ENCODE measurements around the gene CAMK1D.
"Not testable (repeated sequence)": the region's sequence is repeated elsewhere in the genome, so short reads cannot be mapped to it uniquely, and the experiment has no call there.

Gene CAMK1D

GRCh38 chr10:12490963-12491362 is 141.6 kb downstream of the CAMK1D start:
- DNase-seq (ENCODE audit: low read depth in 2 of 2, low spot score in 1 of 2): no peak

GRCh38 chr10:12491491-12491890 is 142.1 kb downstream of the CAMK1D start:
- DNase-seq (ENCODE audit: low read depth in 2 of 2, low spot score in 1 of 2): no peak

- no peak for DNase-seq (ENCODE audit: low read depth in 2 of 2, low spot score in 1 of 2)
These were observed 142.7 kb downstream of the CAMK1D start for GRCh38 chr10:12492016-12492415.

GRCh38 chr10:12497046-12497445 is 147.7 kb downstream of the CAMK1D start:
- not testable (repeated sequence) for DNase-seq (ENCODE audit: low read depth in 2 of 2, low spot score in 1 of 2)

- no peak for DNase-seq (ENCODE audit: low read depth in 2 of 2, low spot score in 1 of 2)
These were observed 150.0 kb downstream of the CAMK1D start for GRCh38 chr10:12499076-12499986.

- no peak for DNase-seq (ENCODE audit: low read depth in 2 of 2, low spot score in 1 of 2)
These were observed 151.3 kb downstream of the CAMK1D start for GRCh38 chr10:12500381-12501303.

GRCh38 chr10:12501324-12501723 is 152.0 kb downstream of the CAMK1D start:
- DNase-seq (ENCODE audit: low read depth in 2 of 2, low spot score in 1 of 2): no peak

GRCh38 chr10:12501841-12502525 is 152.6 kb downstream of the CAMK1D start:
- DNase-seq (ENCODE audit: low read depth in 2 of 2, low spot score in 1 of 2): no peak

GRCh38 chr10:12502526-12503274 is 153.4 kb downstream of the CAMK1D start:
- no peak for DNase-seq (ENCODE audit: low read depth in 2 of 2, low spot score in 1 of 2)

- DNase-seq (ENCODE audit: low read depth in 2 of 2, low spot score in 1 of 2): no peak
These were observed 154.0 kb downstream of the CAMK1D start for GRCh38 chr10:12503311-12503710.

GRCh38 chr10:12504176-12504575 is 154.8 kb downstream of the CAMK1D start:
- no peak for DNase-seq (ENCODE audit: low read depth in 2 of 2, low spot score in 1 of 2)

- no peak for DNase-seq (ENCODE audit: low read depth in 2 of 2, low spot score in 1 of 2)
These were observed 155.3 kb downstream of the CAMK1D start for GRCh38 chr10:12504628-12505027.

- no peak for DNase-seq (ENCODE audit: low read depth in 2 of 2, low spot score in 1 of 2)
These were observed 156.3 kb downstream of the CAMK1D start for GRCh38 chr10:12505683-12506082.

- no peak for DNase-seq (ENCODE audit: low read depth in 2 of 2, low spot score in 1 of 2)
These were observed 158.0 kb downstream of the CAMK1D start for GRCh38 chr10:12507165-12507850.

- no peak for DNase-seq (ENCODE audit: low read depth in 2 of 2, low spot score in 1 of 2)
These were observed 158.8 kb downstream of the CAMK1D start for GRCh38 chr10:12508165-12508564.

GRCh38 chr10:12509016-12509793 is 159.9 kb downstream of the CAMK1D start:
- no peak for DNase-seq (ENCODE audit: low read depth in 2 of 2, low spot score in 1 of 2)

- no peak for DNase-seq (ENCODE audit: low read depth in 2 of 2, low spot score in 1 of 2)
These were observed 160.4 kb downstream of the CAMK1D start for GRCh38 chr10:12509794-12510100.

GRCh38 chr10:12510501-12510941 is 161.2 kb downstream of the CAMK1D start:
- DNase-seq (ENCODE audit: low read depth in 2 of 2, low spot score in 1 of 2): no peak

- no peak for DNase-seq (ENCODE audit: low read depth in 2 of 2, low spot score in 1 of 2)
These were observed 161.6 kb downstream of the CAMK1D start for GRCh38 chr10:12510984-12511383.
